DMS114 treated with DMSO at 0.1 percent for 48 hours (cell line): Measurements from ENCODE around the gene ZC2HC1C.
A peak's percentile ranks its signal among the peaks of the same experiment; 100 is the strongest.
"Not testable (repeated sequence)": the region's sequence is repeated elsewhere in the genome, so short reads cannot be mapped to it uniquely, and the experiment has no call there.

Source experiments
- DNase-seq: peaks from one replicate; lab custom pipeline; 2025; ENCODE audit not compliant: unreplicated experiment; lab: John Stamatoyannopoulos, UW

Gene ZC2HC1C

DNA sequence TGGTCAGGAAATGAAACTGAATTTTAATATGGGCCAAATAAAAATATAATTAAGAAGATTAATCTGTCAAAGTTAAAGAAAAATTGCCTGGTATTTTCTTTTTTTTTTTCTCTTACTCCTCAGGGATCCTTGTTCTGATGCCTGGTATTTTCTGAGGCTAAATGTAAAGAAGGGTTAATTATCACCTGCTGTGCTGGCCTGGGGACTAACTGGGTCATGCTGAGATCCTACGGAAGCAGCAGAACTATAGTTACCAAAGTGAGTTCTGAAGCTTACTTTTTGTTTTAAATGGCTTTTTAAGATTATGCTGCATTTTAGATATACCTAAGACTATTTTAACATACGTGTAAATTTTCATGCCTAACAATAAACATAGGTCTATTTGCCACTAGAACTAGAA is 23.3 kb downstream of the ZC2HC1C start:
- no peak for DNase-seq

DNA sequence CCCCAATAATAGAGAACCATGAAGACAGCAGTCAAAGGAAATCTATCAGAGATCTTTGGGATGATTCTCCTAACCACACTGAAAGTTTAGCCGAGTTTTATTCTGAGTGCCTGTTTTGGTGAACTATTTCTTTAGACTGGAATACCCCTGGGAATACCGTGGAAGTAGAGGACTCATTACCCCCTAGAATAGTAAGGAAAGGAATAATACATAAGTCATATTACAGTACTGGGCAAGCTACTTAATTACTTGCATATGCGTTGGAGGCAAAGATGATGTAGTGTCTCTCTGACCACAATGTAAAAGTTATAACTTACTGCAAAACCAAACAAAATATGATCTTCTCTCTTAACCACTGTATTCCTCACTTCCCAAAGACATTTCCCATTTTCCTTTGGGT is 25.5 kb downstream of the ZC2HC1C start:
- DNase-seq: no peak

DNA sequence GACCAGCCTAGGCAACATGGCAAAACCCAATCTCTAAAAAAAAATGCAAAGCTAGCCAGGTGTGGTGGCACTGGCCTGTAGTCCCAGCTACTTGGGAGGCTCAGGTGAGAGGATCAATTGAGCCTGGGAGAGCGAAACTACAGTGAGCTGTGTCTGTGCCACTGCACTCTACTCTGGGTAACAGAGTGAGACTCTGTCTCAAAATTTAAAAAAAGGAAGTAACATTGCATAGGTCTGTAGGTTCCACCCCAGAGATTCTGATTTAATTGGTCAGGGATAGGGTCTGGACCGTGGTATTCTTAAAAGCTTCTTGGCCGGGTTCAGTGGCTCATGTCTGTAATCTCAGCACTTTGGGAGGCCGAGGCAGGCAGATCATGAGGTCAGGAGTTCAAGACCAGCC is 26.2 kb downstream of the ZC2HC1C start:
- DNase-seq: no peak

DNA sequence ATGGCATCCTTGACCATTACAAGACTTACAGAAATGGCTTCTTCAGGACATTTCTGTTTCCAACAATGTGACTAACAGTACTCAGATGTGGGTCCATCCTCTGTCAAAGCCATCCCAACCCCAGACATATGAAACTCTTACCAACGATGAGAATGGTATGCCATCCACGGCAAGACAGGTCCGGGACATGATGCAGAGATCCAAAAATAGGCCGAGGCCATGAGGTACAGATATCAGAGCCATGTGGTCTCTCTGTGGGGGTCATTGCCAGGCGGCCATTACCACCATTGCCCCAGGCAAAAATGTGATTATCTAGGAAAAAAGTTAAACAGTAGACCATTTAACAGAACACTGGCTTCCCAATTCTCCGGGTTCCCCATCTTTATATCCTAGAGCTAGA is 27.5 kb downstream of the ZC2HC1C start:
- no peak for DNase-seq

DNA sequence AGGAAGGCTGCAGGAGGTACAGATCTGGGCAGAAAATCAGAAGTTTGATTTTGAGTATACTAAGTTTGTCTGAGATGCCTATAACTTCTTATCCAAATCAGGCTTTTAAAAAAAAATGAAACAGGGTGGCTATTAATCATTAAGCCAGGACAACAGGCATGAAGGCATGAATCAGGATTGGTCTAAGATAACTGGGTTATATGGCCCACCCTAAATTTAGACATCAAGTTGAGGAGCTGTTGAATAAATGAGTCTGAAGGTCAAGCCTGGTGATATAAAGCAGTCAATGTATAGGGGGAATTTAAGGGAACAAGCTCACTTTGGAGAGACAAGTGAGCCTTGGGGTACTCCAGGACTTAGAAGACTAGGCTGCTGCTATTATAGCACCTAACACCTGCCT is 28.8 kb downstream of the ZC2HC1C start:
- DNase-seq: no peak

DNA sequence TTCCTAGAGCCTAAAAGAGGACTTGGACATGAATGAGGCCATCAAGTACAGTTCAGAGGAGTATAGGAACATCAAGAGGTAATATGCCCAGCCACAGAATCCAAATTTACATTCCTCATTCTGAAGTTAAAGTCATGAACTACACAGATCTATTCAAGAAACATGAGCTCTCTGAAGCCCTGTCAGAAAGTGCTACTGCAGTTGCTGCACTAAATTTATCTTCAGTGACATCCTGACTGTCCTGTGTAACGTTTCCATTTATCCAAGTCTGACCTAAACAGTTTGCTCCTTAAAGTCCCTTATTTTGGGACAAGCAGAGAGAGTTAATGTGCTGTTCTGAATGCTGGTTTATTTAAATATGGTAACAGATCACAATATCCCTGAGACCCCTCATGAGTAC is 29.2 kb downstream of the ZC2HC1C start:
- DNase-seq: no peak

DNA sequence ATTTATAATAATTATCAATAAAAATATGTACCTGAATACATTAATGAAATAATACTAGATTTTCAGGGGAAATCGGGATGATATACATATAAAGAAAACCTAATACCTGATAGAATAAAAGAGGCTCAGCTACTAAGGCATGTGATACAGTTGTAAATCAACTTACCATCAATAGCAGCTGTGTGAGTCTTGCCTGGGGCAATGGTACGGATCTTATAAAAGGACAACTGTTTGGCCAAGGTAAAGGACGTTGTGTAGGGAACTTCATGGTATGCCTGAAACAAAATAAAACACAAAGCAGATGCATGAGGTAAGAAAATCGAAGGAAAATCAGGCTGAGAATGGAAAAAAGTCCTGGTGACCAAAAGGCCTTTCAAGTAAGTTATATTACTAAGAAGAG is 32.0 kb downstream of the ZC2HC1C start:
- no peak for DNase-seq

DNA sequence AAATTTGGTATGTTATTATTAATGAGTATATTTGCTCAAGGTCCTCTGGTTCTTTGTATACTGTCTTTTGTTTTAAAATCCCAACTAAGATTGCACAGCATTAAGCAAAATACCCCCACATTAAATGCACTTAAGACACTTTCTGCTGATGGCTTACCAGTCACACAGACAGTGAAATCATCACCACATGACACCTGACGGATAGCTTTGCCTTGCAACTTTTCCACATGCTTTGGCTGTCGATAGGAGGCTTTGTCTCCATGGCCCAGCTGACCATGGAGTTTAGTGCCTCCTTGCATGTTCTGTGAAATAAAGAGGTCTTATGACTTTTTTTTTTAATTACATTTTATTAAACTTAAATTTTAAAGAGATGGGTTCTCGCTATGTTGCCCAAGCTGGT is 37.7 kb downstream of the ZC2HC1C start:
- DNase-seq: no peak

DNA sequence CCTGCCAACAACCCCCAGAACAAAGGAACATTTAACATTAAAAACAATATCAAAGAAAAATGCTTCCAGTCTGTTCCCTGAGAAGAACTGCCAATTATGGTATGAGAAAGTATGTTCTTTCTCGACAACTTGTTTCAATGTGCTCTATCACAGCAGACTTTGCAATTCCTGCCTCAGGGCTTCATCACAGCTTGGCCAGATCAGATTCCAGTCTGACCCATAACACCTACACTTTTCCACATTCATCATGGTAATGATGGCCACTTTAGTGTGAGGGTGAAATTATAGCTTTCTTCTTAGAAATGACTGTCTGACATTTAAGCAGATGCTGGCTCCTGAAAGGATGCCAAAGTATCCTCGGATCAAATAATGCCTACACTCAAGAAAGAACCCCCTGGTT is 40.4 kb downstream of the ZC2HC1C start:
- DNase-seq: no peak

DNA sequence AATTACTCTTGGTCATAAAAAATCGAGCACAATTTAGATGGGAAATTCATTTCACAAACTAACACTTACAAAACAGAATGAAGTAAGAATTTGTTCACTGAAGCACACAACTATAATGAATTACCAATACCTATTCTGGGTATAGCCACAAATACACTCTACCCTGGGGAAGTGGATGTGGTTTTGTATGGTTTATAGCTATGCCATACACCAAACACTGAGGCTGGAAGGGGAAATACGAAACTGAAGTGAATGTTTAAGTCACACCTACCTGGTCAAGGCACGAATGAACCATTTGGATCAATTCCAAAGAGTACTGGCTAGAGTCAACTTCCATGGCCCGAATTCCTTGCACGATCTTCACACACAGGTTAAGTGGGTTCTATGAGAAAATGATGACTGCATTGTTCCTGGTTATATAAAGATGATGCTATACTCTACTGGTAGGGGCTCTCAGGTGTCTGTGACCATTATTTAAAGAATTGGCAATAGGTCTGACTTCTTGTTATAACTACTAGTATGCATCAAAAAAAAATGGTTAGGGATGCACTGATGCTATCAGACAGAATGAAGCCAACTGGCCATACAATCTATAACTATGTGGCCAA is 44.6 kb downstream of the ZC2HC1C start:
- no peak for DNase-seq

DNA sequence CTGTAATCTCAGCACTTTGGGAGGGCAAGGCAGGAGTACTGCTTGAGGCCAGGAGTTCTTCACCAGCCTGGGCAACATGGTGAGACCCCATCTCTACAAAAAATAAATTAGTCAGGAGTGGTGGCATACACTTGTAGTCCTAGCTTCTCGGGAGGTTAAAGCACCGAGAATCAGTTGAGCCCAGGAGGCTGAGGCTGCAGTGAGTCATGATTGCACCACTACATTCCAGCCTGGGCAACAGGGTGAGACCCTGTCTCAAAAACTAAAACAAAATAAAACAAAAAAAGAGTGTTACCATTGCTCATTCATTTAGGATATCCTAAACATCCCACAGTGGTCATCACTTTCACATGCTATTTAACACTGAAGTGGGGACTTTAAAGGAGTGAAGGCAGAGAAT is 49.6 kb downstream of the ZC2HC1C start:
- DNase-seq: no peak

DNA sequence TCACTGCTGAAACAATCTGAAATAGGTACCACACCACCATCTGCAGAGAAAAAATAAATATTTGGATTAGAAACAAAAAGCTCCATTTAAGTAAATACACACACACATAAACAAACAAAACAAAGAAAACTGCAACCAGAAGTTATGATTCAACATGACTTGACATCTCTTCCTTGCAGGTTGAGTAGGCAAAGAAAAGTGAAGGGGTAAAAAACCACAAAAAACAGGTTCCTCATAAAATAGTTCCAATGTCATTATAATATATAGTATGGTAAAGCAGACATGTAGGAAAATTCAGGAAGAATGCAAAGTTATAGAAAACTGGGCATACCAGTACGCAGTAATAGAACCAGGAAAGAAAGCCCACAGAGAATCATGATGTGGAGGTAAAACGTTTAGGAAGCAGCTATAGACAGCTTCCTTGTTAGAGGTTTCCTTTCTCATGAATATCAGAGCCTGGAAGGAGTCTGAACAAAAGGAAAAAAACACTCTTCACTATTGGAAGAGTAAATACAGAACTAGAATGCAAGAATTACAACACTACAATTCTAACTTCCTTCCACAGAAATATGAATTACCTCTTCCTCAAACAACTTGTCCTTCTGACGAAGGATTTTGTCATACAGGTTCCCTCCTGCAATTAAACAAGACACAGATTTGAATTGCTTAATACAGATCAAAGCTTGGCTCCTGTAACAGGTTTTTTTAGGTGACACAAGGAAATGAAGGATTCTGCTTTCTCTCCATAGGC is 51.3 kb downstream of the ZC2HC1C start:
- no peak for DNase-seq

DNA sequence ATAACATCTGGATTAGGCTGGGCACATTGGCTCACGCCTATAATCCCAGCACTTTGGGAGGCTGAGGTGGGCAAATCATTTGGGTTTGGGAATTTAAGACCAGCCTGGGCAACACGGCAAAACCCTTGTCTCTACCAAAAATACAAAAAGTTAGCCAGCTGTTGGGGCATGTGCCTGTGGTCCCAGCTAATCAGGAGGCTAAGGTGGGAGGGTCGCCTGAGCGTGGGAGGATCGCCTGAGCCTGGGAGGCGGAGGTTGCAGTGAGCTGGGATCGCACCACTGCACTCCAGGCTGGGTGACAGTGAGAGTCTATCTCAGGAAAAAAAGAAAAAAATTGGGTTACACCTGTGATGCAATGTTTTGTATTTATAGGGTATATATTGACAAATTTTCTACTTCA is 52.1 kb downstream of the ZC2HC1C start:
- DNase-seq: no peak

DNA sequence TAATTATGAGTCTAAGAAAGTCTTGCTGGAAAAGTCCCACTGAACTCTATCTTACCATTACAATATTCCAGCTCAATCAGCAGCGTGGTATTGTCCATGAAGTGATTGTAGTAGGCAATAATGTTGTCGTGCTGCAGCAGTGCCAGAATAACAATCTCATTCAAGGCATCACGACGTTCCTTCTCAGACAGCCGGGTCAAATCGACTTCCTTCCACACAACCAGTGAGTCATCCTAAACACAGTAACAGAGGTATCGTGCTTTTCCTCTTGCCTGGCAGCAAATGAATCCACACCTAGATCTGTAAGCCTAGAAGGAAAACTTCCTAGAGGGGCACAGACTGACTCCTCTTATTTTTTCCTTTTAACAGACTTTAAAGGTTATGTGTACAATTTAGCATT is 54.5 kb downstream of the ZC2HC1C start:
- DNase-seq: no peak

DNA sequence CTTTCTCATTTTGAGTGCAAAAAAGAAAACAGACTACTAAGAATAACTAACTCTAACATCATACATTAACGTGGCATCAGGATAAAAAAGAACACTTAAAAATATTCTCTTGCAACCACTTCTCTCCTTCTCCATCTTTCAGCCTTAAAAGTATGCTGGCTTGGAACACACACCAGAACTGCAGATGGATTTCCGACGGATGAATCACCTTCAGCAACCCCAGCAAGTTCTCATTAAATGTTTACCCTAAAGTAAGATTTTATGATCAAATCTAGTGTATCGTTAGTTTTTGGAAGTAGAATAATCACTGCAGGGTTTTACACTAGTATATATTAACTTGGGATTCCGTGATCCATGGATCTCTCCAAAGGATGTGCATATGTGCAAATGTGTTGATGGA is 56.2 kb downstream of the ZC2HC1C start:
- no peak for DNase-seq

DNA sequence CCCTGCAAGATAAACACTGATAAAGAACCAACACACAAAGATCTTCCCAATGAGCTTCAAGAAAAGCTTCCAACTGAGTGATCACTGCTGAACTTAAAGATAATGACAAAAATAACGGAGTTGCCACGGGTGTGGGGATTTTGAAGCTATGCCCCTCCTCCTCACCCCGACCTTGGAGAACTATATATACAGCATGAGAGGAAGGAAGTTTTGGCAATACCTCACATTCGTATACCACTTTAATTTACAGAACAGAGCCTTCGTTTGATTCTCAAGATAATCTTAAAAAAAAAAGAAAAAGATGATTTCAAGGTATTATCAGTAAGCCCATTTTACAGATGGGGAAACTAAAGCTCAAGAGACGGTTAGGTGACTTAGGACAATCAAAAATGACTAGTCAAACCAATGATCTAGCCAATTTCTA is 56.7 kb downstream of the ZC2HC1C start:
- DNase-seq: no peak

DNA sequence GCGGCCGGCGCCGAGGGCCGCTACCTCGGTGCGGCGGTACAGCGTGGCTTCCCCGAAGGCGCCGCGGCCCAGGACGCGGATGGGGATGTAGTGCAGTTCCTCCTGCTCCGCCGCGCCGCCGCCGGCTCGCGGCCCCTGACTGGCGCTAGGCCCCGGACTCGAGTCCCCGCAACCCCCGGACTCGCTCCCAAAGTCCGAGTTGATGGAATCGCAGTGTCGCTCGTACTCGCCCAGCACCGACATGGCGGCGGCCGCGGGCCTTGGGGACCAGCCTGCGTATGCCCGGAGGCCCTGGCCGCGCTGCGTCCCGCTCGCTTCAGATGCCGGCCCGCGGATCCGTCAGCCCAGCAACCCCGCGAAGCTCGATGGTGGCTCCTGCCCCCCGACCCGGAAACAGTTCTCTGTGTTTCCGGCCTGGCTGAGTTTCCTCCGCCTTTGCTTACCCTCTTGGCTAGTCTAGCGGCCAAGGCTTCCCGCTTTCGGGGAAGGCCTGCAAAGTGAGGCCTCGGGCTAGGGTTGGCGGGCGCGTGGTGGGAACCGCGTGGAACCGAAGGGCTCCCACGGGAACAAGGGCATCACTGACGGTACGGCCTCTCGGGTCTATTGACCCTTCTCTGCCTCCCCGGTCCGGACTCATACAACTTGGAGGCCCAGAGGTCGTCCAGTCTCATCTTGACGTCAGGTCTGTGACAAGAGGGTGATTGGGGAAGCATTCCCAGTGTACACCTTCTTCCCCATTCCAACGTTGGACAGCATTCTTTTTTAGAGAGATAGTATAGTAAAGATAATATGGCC is 57.4 kb downstream of the ZC2HC1C start, which contains the start of gene NEK9:
Gene NEK9 (minus strand): TSS at position 370 of the 795 bp plus-strand sequence. CDS start 127 bp downstream, at position 243.
- DNase-seq: peak; percentile 74

DNA sequence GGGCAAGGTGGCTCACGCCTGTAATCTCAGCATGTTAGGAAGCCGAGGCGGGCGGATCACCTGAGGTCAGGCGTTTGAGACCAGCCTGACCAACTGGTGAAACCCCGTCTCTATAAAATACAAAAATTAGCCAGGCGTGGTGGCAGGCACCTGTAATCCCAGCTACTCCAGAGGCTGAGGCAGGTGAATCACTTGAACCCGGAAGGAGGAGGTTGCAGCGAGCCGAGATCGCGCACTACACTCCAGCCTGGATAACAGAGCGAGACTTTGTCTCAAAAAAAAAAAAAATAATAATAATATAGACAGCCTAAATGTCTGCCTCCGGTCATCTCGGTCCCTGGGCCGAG is 58.0 kb downstream of the ZC2HC1C start:
- not testable (repeated sequence) for DNase-seq

DNA sequence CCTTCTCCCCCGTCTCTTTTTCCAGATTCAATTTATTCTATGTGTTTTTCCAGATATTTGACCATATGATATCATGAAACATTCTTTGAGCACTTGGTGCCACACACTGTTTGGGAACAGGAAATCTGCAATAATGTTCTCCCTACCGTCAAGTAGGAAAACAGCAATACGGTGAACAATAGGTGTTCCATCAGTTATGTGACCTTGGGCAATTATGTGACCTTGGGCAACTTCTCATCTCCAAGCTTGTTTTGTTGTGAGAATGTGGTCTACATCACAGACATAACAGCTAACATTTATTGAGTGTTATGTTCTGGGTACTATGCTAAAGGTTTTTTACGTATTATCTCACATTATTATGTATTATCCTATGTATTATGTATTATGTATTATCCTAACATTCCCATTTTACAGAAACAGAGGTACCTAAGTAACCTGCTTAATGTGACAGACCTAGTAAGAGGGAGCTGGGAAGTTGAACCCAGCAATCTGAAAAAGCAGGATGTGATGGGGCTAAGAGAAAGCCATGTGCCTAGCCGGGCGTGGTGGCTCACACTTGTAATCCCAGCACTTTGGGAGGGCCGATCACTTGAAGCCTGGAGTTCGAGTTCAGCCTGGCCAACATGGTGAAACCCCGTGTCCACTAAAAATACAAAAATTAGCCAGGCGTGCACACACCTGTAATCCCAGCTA is 58.6 kb downstream of the ZC2HC1C start:
- DNase-seq: no peak

DNA sequence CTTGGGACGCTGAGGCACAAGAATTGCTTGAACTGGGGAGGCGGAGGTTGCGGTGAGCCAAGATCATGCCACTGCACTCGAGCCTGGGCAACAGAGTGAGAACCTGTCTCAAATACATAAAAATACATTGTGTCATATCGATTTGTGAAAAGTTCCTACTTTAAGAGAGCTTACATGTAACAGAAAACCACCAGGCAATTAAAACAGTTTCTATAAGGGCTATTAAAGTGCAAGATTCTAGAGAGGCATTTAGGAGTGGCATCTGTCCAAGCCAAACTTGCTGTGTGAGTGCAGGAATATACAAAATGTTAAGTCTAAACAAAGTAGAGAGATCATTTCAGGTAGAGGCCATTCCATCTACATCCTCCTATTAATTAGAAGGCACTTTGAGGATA is 59.2 kb downstream of the ZC2HC1C start:
- DNase-seq: no peak
